ENCODE measurements around the gene BACE1.
"Not testable (repeated sequence)": the region's sequence is repeated elsewhere in the genome, so short reads cannot be mapped to it uniquely, and the experiment has no call there.

Gene BACE1

GRCh38 chr11:117269856-117270255 is 46.2 kb downstream of the BACE1 start:
- peaks cover 70% of the 10 kb centered on the region for H3K36me3 Mint-ChIP-seq (ENCODE audit: low read depth)
- no peaks in the 10 kb centered on the region for H3K9me3 Mint-ChIP-seq
- no peak for TF ChIP-seq CTCF (IDR thresholded peaks at IDR 0.05; ENCODE audit: unreplicated experiment in 3 of 3)
- H3K27me3 Mint-ChIP-seq (ENCODE audit: low read depth), result no peaks in the 10 kb centered on the region
- H3K27ac Mint-ChIP-seq, result no peak overlapping the region
- H3K4me1 Mint-ChIP-seq, result no peaks in the 10 kb centered on the region
- no peak overlapping the region for H3K4me3 Mint-ChIP-seq

- Mint-ChIP-seq H3K36me3 (ENCODE audit: low read depth) (peaks cover 69% of the 10 kb centered on the region), H3K4me1 (no peaks in the 10 kb centered on the region), H3K9me3 (peaks cover 2% of the 10 kb centered on the region), H3K27ac (no peak overlapping the region), H3K4me3 (no peak overlapping the region), H3K27me3 (ENCODE audit: low read depth) (no peaks in the 10 kb centered on the region)
- TF ChIP-seq CTCF (IDR thresholded peaks at IDR 0.05; ENCODE audit: unreplicated experiment in 3 of 3), result no peak
Measured at GRCh38 chr11:117265745-117266144, 50.3 kb downstream of the BACE1 start.

- not testable (repeated sequence) for H3K27ac Mint-ChIP-seq, H3K4me3 Mint-ChIP-seq
- peaks cover 70% of the 10 kb centered on the region for H3K36me3 Mint-ChIP-seq (ENCODE audit: low read depth)
Measured at GRCh38 chr11:117264624-117265323, 51.3 kb downstream of the BACE1 start.

GRCh38 chr11:117259417-117259816 is 56.6 kb downstream of the BACE1 start:
- H3K9me3 Mint-ChIP-seq, result peaks cover 2% of the 10 kb centered on the region
- H3K27ac Mint-ChIP-seq, result no peak overlapping the region
- peaks cover 55% of the 10 kb centered on the region for H3K36me3 Mint-ChIP-seq (ENCODE audit: low read depth)
- TF ChIP-seq CTCF (IDR thresholded peaks at IDR 0.05; ENCODE audit: unreplicated experiment in 3 of 3), result no peak
- H3K4me1 Mint-ChIP-seq, result no peaks in the 10 kb centered on the region
- H3K4me3 Mint-ChIP-seq, result no peak overlapping the region
- no peaks in the 10 kb centered on the region for H3K27me3 Mint-ChIP-seq (ENCODE audit: low read depth)

More at GRCh38 chr11:117264624-117265323, 51.3 kb downstream of the BACE1 start:
- not testable (repeated sequence) for H3K4me1 Mint-ChIP-seq; H3K27me3 Mint-ChIP-seq (ENCODE audit: low read depth); H3K9me3 Mint-ChIP-seq

GRCh38 chr11:117258576-117258975 is 57.5 kb downstream of the BACE1 start:
- TF ChIP-seq CTCF (IDR thresholded peaks at IDR 0.05; ENCODE audit: unreplicated experiment in 3 of 3), result no peak
- peaks cover 55% of the 10 kb centered on the region for H3K36me3 Mint-ChIP-seq (ENCODE audit: low read depth)
- no peak overlapping the region for H3K4me3 Mint-ChIP-seq
- no peaks in the 10 kb centered on the region for H3K27me3 Mint-ChIP-seq (ENCODE audit: low read depth)
- no peaks in the 10 kb centered on the region for H3K4me1 Mint-ChIP-seq
- no peak overlapping the region for H3K27ac Mint-ChIP-seq
- peaks cover 2% of the 10 kb centered on the region for H3K9me3 Mint-ChIP-seq

GRCh38 chr11:117256573-117256972 is 59.5 kb downstream of the BACE1 start:
- no peak overlapping the region for H3K4me3 Mint-ChIP-seq
- TF ChIP-seq CTCF (IDR thresholded peaks at IDR 0.05; ENCODE audit: unreplicated experiment in 3 of 3), result no peak
- H3K36me3 Mint-ChIP-seq (ENCODE audit: low read depth), result peaks cover 50% of the 10 kb centered on the region
- H3K4me1 Mint-ChIP-seq, result no peaks in the 10 kb centered on the region
- H3K27ac Mint-ChIP-seq, result no peak overlapping the region
- no peaks in the 10 kb centered on the region for H3K9me3 Mint-ChIP-seq
- no peaks in the 10 kb centered on the region for H3K27me3 Mint-ChIP-seq (ENCODE audit: low read depth)

All from nephron (organoid).